Fibroblast of mammary gland (primary cell): ENCODE data around the gene CLECL1.

Source experiments
- DNase-seq: peaks from one replicate; pipeline ENCODE4 v3.0.0-alpha.2; 2010; ENCODE audit warnings: low read depth
- H3K4me3 ChIP-seq: 2 replicates; pipeline ENCODE4 v1.5.1; 2011; ENCODE audit warnings: low read depth, mild to moderate bottlenecking, low read length, moderate library complexity; ENCODE audit not compliant: control insufficient read depth
- TF ChIP-seq, protein P1 (sequence below): conservative IDR thresholded peaks from 2 replicates; pipeline ENCODE4 v1.5.1; 2011; ENCODE audit warnings: low read depth, low read length, inconsistent platforms; ENCODE audit not compliant: control insufficient read depth, insufficient read depth

The CLECL1 gene

DNA sequence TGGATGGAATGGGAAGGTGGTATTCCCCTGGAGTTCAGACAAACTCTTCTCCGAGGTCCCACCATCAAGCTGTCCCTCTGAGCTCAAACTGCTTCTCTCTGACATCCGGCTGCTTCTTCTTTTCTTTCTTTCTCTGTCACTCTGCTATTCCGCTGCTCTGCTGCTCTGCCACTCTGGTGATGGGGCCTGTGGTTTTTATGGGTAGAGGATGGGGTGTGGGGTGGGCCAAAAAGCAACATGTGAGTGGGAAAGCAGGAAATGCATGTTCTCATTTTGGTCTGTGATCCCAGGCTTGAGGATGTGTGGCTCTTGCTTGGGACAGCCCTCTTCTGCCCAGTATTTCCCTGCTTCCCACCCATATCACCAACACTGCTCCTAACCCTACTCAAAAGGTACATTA is 30.6 kb downstream of the CLECL1 start:
- DNase-seq = no peak
- H3K4me3 ChIP-seq = no peak overlapping the region

DNA sequence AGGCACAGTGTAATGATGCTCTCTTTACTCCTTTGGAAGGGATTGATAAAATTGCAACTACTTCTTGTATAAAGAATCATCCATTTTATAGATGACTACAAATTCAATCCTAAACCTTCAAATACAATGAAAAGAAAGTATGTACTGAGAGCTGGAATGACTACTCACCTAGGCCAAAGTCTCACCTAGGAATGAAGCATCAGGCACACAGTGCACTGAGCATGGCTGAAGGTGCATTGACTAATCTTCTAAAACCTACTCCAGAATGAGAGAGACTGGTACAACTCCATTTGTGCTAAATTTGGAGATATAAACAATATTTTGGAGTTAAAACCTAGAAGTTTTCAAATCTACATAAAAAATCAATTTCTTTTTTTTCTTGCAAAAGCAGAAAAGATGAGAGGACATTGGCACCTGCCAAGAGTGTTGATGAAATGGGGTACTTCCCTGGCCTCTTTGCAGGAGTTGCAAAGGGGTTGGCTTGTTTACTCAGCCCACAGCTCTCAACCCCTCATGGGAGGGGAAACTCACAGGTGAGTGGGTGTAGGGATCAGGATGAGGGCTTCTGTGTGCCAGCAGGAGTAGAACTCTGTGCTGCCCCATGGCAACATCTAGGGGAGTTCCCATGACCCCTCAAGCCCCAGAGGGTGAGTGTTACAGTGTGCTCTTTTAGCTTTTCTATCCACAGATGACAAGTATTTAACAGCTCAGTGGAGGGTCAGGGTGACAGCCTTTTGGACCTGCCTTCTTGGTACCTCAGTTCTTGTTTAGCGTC is 31.3 kb downstream of the CLECL1 start:
- H3K4me3 ChIP-seq = no peak overlapping the region
- TF ChIP-seq, protein P1, sequence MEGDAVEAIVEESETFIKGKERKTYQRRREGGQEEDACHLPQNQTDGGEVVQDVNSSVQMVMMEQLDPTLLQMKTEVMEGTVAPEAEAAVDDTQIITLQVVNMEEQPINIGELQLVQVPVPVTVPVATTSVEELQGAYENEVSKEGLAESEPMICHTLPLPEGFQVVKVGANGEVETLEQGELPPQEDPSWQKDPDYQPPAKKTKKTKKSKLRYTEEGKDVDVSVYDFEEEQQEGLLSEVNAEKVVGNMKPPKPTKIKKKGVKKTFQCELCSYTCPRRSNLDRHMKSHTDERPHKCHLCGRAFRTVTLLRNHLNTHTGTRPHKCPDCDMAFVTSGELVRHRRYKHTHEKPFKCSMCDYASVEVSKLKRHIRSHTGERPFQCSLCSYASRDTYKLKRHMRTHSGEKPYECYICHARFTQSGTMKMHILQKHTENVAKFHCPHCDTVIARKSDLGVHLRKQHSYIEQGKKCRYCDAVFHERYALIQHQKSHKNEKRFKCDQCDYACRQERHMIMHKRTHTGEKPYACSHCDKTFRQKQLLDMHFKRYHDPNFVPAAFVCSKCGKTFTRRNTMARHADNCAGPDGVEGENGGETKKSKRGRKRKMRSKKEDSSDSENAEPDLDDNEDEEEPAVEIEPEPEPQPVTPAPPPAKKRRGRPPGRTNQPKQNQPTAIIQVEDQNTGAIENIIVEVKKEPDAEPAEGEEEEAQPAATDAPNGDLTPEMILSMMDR = no peak
- DNase-seq = no peak

More for the DNA sequence above, 30.6 kb downstream of the CLECL1 start:
- TF ChIP-seq, protein P1 = no peak

DNA sequence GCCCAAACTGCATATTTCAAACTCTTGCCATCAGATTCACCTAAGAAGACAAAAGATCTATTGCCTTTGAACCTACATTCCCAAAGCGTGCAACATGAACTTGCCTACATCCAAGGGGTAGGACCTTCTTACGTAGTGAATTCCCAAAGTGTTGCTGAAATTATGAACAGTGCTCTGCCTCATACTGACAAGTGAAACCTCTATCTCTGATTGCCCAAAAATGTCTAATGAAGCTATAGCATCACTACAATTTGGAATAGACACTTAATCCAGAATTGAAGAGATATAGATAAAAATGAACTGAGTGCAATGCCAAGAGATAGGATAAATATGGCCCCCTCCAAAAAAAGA is 32.3 kb downstream of the CLECL1 start:
- no peak overlapping the region for H3K4me3 ChIP-seq
- TF ChIP-seq, protein P1 = no peak
- DNase-seq = no peak

DNA sequence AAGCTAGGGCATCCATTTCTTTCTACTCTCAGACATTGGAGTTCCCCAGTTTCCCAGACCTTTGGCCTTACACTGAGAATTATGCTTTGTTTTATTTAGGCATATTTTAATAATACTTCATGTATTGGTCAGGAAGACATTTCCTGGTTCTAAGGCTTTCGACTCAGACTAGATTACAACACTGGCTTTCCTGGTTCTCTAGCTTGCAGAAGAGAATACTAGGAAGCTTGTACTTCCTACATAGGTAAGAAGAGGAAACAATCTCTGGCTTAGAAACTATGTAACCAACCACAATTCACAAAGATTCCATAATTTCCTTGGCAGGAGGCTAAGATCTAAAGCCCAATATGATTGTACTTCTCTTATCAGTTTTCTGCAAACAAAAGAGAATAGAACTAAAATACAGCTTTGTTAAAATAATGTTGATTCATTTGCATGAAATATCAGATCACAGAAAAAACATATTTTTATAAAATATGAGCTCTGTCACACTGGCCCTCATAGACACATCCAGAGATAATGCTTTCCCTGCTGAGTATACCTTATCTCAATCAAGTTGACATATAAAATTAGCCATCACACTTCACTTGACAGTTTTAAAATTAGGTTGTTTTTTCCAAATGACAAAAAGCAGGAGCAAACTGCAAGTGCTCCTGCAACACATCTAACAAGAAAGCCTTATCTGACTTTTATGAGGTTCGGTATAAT is 32.8 kb downstream of the CLECL1 start:
- H3K4me3 ChIP-seq = no peak overlapping the region
- TF ChIP-seq, protein P1 = no peak
- peak; percentile 5 for DNase-seq

DNA sequence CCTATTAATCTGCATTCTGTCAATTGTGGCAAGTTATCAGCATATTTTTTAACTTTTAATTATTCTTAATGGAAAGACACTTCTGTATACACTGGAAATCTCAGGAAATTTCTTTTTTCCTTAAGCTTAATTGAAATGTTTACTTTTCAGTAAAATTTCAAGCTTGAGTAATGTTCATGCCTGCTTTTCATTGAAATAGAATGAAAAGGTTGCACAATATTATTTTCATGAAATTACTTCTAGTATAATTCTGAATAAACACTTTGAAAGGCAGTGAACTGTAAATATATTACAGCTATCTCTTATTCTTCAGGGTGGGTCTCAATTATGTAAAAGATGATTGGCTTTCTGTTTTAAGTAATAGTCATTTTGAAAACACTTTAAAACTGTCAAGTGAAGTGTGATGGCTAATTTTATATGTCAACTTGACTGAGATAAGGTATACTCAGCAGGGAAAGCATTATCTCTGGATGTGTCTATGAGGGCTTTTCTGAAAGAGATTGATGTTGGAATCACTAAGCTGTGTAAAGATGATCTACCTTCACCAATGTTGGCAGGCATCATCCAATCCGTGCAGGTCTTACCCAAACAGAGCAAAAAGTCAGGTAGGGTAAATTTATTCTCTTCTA is 33.5 kb downstream of the CLECL1 start:
- no peak overlapping the region for H3K4me3 ChIP-seq
- DNase-seq = no peak
- TF ChIP-seq, protein P1 = no peak

DNA sequence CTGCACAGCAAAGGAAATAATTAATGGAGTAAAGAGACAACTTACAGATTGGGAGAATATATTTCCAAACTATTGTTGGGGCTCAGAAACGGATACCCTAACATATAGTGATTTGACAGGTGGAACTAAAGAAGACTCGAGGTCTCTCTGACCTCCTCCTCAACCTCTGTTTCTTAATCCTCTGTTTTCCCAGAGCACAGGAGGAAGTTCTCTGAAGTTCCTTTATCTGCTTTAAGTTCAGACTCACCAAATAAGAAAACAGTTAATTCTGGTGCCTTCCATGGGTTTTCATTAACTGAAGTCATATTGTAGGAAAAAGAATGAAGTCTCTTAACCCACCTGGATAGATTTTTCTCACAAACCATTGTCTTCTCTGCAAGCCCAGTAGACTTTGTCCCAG is 34.2 kb downstream of the CLECL1 start:
- no peak overlapping the region for H3K4me3 ChIP-seq
- TF ChIP-seq, protein P1 = no peak
- DNase-seq = no peak
